CD4-positive, alpha-beta T cell treated with Interleukin-1 beta for 1 hour (primary cell): ENCODE results near the gene KCNQ2.

ENCODE experiments used
- DNase-seq, 2 donors: peaks; one replicate each; pipeline ENCODE4 v3.0.0-alpha.2; 2020 to 2022

The KCNQ2 gene

DNA sequence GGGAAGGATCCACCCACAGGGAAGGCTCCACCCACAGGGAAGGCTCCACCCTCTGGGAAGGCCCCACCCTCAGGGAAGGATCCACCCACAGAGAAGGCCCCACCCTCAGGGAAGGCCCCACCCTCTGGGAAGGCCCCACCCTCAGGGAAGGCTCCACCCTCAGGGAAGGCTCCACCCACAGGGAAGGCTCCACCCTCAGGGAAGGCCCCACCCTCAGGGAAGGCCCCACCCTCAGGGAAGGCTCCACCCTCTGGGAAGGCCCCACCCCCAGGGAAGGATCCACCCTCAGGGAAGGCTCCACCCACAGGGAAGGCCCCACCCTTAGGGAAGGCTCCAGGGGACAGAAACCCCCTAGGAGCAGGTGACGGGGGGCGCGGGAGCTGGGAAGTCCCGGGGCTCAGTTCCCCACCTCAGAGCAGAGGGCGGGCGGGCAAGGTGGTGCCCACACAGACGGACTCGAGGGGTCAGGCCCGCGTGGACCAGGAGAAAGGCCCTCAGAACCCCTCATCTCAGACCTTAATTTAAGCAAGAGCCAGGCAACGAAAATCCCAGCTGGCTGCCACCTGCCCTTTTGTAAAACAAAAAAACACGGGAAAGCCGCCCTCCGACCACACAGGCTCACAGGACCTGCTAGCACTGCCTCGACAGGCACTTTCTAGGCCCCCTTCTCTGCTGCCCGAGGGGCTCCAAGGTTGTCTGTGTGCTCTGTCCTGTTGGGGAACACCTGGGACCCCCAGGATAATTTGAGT lies 39.7 kb downstream of the KCNQ2 start:
- DNase-seq = no peak

DNA sequence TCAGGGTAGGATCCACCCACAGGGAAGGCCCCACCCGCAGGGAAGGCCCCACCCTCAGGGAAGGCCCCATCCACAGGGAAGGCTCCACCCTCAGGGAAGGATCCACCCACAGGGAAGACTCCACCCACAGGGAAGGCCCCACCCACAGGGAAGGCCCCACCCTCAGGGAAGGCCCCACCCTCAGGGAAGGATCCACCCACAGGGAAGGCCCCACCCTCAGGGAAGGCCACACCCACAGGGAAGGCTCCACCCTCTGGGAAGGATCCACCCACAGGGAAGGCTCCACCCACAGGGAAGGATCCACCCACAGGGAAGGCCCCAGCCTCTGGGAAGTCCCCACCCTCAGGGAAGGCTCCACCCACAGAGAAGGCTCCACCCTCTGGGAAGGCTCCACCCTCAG lies 40.5 kb downstream of the KCNQ2 start:
- no peak for DNase-seq

DNA sequence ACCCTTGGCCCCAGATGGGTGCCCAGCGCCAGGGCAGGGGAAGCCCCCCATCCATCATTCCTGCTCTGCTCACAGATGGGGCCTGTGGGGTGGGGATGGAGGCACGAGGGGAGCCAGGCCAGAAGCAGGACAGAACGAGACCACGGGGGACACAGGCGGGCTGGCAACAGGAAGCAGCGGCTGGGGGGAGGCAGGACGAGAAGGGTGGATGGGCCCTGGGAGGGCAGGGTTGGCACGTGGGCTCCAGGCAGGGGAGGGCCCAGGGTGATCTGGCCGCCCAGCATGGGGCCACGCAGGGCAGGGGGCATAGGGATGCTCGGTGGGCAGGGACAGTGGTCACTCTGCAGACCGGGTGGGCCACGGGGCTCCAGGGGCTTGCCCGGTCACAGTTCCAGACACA lies 41.6 kb downstream of the KCNQ2 start:
- no peak for DNase-seq

DNA sequence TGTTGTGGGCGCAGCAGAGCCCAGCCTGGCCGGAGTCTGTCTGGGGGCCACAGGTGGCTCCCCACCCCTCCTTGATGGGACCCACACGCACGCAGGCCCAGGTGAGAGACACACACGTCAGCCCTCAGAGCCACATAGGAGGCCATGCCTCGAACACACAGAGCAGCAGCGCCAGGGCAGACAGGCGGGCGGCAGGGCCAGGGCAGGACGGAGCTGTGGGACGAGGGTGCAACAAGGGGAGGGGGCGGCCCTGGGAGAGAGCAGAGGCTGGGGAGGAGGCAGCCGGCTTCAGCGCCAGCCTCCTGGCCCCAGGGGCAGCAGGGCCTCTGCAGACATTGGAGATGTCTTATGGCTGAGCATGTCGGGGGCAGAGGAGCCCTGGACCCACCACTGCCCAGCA lies 42.5 kb downstream of the KCNQ2 start:
- no peak for DNase-seq

DNA sequence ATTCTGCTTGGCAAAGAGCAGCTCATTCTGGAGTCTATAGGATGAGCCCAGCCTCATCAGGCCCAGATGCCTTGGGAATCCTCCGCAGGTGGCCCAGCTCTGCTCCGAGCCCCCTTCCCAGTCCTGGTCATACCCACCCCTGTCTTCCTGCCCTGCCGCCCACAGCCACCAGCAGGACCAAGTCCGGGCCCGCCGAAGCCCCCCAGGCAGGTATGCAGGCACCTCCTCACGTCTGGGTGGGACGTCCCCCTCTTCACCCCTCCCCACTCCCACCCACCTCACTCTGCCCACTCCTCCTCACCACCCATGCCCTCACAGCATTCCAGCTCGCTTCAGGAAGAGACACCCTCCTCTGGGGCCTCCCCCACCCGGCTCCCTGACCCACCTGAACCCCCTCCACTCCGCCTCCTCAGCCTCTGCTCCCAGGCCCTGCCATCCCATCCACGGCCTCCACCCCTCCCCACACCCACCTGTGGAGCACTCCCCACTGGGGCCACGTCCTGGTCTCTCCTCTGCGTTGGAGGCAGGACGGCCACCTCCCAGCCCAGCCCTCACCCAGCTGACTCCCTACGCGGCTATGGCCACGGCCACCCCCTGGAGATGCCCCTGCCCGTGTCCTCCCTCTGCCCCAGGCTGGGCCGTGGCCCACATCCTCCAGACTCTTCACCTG lies 43.4 kb downstream of the KCNQ2 start:
- DNase-seq = no peak

DNA sequence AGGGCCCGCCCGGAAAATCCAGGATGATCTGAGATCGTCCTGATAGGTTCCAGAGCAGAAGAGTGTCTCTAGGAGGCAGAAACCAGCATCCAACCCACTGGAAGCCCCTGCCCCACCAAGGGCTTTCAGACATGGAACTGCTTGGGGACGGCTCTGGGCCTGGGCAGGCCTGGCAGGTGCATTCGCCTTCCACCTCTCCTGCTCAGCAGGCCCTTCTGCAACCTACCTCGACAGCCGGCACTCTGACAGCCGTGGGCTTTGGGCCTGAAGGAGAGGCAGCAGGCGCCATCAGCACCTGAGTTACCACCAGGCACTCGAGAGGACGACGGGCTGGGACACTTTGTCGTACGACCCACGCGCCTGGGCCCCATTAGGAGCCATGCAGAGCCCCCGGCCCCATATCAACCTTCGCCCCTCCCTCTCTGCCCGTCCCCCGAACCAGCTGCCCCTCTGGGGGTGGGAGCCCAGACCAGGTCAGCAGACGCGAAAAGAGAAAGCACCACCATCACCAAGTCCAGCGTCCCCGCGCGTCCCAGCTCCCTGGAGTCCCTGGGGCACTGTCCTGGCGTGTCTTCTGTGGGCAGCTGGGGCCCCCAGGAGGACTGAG lies 44.6 kb downstream of the KCNQ2 start:
- DNase-seq = no peak

GRCh38 chr20:63427206-63427605 lies 45.2 kb downstream of the KCNQ2 start:
- no peak for DNase-seq

GRCh38 chr20:63425846-63426485 lies 46.5 kb downstream of the KCNQ2 start:
- DNase-seq = no peak

DNA sequence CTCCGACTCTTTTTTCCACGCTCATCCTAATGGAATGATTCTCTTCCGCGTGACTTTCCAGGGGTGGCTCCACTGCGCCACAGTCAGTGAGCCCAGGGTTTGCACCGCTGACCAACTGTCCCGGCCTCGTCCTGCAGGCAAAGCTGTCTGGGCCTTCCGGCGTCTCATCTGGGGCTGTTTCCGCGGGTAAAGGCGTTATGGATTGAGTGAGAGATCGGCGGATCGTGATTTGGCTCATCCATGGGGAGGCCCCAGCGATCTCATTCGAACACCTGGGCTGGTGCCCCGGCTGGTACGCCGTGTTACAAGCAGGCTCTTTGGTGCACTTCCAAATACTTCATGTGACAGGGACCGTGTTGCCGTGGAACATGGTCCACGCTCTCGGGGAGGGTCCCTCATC lies 47.8 kb downstream of the KCNQ2 start:
- no peak for DNase-seq

- no peak for DNase-seq
Observed at GRCh38 chr20:63423751-63424150, 48.7 kb downstream of the KCNQ2 start.

- DNase-seq = no peak
Observed at GRCh38 chr20:63422653-63423052, 49.8 kb downstream of the KCNQ2 start.

GRCh38 chr20:63421913-63422312 lies 50.5 kb downstream of the KCNQ2 start:
- DNase-seq = no peak

- DNase-seq = no peak
Observed at GRCh38 chr20:63421094-63421692, 51.3 kb downstream of the KCNQ2 start.

- no peak for DNase-seq
Observed at GRCh38 chr20:63420359-63421093, 51.9 kb downstream of the KCNQ2 start.

GRCh38 chr20:63419299-63419698 lies 53.2 kb downstream of the KCNQ2 start:
- DNase-seq = no peak

- DNase-seq = no peak
Observed at GRCh38 chr20:63418617-63419016, 53.8 kb downstream of the KCNQ2 start.

- DNase-seq = no peak
Observed at GRCh38 chr20:63417738-63418120, 54.7 kb downstream of the KCNQ2 start.

DNA sequence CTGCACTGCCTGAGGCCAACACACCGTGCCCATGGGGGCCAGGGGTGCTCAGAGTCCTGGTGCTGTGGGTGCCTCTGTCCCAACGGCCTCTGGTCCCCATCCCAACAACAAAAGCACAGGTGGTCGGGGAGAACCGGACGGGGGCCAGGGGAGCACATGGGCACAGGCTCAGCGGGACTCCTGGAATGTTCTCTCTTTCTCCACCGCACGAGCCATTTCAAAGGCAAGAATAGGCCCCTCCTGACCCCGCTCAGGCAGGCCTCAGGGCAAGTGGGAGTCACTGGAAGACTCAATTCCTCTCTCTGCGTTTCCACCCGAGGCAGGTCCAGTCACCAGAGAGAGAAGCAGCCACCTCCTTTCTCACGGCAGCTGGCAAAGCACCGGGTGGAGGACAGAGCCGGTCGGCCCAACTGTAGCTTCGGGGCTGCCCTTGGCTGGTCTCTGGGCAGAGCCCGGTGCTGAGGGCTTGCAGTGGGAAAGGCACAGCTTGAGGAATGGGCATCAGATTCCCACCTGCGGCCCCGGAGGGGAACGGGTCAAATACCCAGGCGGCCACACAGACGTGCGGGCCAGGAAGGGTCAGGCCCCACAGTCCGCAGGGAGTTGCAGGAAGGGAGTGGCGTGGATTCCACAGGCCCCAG lies 55.2 kb downstream of the KCNQ2 start:
- DNase-seq = no peak

DNA sequence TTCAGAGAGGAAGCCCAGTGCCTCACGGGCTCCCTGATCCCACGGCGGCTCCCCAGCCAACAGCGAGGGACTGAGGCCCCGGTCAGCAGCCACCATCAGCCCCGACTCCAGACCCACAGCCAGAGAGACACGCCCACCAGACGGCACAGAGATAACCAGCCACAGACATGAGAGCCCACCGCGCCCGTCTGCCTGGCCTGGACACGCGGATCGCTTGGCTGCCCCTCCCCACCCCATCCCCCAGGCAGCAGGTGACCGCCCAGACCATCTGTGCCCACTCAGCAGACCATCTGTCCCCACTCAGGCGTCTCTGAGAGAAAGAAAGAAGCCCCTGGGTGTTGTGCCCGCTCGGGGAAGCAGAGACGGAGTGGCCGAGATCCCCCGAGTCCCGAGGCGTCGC lies 55.8 kb downstream of the KCNQ2 start:
- no peak for DNase-seq

- DNase-seq = no peak
Observed at GRCh38 chr20:63415647-63416391, 56.6 kb downstream of the KCNQ2 start.

DNA sequence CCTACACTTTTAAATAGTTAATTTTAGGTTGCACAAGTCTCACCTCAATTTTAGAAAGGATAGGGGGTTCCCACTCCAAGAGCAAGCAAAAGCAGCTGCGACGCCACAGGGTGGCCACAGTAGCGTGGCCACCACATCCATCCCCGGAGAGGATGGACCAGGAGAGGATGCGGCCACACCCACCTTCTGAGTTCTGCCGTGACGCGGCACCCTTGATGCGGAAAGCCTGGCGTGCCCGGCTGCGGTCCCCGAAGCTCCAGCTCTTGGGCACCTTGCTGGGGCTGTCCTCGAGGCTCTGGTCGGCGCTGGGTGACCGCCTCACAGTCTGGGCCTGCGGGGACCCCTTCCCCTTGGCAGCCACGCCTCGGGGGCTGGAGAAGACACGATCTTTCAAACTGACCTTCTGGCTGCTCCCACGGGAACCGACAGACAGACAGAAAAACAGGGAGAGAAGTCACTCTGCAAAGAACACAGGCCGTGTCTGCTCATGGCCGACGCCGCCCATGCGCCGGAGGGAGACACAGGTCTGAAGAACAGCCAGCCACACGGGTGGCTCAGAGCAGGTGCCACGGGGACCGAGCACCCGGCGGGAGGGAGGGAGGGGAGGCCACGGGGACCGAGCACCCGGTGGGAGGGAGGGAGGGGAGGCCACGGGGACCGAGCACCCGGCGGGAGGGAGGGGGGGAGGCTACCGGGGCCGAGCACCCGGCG lies 57.6 kb downstream of the KCNQ2 start:
- no peak for DNase-seq
